ENCODE measurements around the gene PRRT1B.
"Not testable (repeated sequence)": the region's sequence is repeated elsewhere in the genome, so short reads cannot be mapped to it uniquely, and the experiment has no call there.

PRRT1B gene

DNA sequence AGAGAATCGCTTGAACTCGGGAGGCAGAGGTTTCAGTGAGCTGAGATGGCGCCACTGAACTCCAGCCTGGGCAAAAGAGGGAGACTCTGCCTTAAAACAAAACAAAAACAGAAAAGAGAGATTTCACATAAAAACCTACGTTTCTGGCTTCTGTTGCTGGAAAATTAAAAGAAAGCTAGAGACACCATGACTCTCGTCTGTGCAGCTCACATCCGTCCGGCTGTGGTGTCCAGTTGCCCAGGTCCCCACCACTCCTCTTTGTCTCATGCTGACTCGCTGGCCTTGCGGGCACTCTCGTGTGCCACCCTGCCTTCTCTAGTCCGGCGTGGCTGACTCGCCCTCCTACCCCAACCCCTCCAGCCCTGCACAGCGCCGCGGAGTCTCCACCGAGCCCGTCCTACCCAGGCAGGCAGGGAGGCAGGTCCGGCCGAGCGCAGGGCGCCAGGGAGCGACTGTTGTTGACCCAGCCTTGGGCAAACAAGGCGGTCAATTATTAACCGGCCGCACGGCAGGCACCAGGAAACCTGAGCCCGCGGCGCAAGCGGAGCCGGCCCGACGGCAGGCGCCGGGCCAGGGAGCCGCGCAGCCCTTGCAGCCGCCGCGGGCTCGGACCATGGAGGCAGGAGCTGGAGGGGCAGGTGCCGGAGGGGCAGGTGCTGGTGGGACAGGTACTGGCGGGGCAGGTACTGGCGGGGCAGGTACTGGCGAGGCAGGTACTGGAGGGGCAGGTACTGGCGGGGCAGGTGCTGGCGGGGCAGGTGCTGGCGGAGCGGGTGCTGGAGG lies at the start of gene PRRT1B:
PRRT1B (plus strand) TSS at position 521 of the 783 bp plus-strand sequence; CDS start at position 614, 93 bp downstream.
- no peak for FAIRE-seq

DNA sequence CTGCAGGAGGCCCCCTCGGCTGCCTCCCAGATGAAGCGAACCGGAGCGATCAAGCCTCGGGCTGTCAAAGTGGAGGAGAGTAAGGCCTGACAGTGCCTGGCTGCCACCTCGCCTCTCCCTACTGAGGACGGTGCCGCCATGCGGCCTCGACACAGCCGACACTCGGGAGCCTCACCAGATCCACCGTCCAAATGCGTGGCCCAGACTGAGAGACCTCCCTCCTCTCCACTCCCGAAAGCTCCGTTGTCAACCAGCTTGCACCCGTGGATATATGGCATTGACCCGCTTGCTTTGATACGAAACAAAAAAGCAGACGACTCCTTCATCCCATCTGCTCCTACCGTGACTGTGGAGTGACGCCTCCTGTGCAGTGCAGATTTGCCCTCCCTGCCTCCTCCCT lies 49.5 kb upstream of the PRRT1B start:
- no peak for FAIRE-seq

DNA sequence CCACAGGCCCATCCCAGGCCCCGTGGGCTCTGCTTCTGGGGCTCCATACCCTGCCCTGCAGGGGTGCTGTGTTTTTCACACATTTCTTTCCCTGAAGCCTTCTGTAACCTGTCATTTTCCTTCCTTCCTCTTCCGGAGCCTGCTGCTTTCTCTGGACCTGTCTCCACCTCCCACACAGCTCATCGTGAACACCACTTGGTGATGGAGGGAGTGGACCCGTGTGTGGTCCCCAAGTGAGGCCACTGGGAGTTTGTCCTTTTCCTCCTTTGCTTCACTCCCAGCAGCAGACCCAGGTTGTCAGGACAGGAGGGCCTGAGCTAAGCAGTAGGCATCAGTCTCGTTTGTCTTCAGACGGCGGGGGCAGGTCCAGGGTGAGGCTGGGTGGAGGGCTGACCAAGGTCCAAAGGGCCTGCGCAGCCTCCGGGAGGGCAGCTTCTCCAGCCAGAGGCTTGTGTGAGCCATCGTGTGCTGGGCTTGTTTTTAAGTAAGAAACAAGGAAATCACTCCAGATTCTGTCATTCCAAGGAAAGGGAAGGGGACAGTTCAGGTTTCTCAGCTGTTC lies 48.4 kb upstream of the PRRT1B start:
- FAIRE-seq: no peak

DNA sequence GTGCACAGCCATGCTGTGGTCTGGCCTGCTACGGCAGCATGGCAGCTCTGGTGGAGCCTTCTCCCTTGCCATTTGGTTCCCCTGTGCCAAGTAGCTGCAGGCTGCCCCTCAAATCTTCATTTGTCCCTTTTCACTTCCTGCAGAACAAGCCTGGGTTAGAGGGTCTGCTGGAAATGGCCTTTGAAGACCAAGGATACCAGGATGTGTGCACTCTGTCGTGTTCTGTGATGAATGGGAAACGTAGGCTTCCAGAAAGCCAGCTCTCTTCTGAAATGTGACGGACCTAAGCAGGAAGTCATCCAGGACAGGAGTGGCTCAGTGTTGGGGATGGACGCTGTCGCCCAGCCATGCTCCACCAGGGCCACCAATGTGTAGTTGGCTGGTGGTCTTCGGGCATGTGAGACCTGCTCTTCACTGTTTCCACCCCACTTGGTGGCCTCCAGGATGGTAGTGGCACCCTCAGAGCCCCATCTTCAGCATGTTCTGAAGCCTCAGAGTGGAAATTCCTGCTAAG lies 46.0 kb upstream of the PRRT1B start:
- FAIRE-seq: no peak

DNA sequence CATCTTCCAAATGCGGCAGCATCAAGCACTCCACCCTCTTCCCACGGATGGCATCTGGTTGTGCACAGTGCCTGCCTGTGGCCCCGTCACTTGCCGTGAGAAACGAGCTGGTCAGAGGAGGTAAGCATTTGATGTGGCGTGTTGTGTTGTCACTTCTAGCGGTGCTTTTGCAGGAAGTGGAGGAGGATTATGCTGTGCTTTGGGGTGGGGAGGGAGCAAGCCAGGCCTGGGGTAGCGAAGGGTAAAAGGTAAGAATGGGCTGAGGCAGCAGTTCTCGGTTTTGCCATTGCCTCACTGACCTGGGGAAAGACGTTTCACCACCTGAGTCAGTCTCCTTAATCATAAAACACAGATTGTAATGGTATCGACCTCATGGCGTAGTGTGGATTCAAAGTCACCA lies 44.9 kb upstream of the PRRT1B start:
- FAIRE-seq: no peak

DNA sequence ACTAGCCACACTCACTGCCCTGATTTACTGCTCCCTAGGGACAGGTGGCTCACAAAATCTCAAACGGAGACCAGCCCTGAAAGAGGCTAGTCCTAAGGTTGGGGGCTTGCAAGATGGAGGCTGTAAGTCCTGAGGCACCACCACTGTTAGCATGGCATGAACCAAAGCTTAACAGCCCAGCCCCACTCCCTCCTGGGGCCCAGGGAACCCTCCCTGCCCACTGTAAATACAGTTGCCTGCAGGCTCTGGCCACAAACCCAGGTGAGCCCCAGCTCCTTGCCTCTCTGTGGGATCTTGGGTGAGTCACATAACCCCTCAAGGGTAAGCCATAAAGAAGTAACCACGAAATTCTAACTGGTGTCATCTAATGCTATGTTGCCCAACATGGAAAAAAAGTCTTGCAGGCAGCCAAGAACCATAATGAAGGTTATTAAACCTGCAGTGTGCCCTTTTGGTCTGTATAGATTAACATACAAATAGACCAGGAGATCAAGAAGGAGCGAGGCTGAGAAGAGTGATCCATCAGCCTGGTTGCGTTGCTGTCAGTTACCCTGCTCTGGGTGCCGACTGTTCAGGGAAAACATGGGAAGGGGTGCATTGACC lies 44.3 kb upstream of the PRRT1B start:
- no peak for FAIRE-seq

DNA sequence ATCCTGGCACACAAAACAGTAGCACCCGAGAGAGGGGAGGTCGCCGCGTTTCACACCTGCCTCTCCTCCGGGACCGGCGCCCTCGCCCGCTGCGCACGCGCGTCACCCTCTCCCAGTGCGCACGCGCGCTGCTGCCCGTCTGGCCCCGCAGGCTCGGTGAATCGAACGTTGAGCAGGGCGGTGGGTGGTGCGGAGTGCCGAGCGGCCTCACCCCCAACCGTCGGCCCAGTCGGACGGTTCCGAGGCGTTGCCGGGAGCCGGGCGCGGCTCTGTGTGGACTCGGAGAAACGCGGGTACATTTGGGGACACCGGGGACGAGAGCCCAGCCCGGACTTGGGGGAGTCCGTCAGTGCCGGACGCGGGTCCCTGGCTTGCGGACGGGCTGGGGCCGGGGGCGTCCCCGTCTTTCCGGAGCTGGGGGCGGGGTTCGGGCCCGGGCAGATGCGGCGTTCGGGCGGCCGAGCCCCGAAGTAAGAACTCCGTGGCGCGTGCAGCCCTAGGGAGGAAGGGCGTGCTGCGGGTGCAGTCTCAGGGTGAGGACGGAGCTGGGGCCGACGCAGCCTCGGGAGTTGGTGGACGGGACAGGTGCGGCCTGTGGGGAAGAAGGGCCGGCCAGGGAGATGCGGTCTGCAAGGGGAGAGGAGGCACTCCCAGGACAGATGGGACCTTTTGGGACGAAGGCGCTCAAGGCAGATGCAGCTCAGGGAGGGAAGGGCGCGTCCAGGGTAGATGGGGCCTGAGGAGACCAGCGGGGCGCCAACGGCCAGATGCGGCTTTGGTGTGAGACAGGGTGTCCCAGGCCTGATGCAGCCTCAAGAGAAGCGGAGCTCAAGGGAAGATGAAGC lies 42.3 kb upstream of the PRRT1B start, which contains the start of gene POMT1:
POMT1 (plus strand) TSS at position 138 of the 845 bp plus-strand sequence. CDS start 1,301 bp downstream, outside the sequence.
- no peak for FAIRE-seq

DNA sequence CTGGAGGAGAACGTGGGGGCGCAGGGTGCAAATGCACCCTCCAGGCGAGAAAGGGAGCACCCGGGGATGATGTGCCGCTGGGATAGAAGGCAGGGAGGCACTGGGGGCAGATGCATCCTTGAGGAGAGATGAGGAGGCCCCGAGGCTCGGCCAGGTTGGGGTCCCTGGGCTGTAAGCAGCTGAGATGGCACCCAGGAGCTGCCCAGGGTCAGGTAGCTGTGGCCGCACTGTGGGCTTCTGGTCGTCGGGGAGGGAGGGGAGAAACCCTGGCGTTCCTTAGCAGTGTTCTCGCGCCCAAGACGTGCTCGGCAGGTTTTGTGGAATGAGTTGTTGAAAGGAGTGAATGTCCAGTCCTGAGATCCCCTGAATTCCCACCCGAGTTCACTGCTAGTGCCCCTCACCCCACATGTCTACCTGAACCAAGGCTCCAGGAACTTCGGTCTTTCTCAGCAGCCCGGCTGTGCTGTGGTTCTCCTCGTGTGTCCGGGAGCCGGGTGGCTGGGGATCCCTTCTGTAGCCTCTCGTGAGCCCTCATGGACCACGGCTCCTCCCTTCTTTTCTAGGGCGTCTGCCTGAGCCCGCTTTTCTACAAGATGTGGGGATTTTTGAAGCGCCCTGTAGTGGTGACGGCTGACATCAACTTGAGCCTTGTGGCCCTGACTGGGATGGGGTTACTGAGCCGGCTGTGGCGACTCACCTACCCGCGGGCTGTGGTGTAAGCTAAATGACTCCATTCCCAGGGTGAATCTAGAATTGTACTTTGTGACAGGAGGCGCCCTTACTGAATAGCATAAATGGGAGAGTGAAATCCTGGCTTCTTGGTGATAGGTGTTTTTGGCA lies 41.5 kb upstream of the PRRT1B start:
- no peak for FAIRE-seq

DNA sequence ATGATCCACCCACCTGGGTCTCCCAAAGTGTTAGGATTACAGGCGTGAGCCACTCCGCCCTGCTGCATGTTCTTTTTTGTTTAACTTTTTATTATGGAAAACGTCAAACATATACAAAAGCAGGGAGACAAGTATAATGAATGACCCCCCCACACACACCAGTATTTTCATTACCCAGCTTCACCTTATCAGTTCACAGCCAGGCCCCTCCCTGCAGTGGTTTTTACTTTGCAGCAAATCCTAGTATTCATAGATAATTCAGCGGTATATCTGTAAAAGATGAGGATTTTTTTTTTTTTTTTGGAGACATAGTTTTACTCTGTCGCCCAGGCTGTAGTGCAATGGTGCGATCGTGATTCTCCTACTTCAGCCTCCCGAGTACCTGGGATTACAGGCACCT lies 40.3 kb upstream of the PRRT1B start:
- no peak for FAIRE-seq

DNA sequence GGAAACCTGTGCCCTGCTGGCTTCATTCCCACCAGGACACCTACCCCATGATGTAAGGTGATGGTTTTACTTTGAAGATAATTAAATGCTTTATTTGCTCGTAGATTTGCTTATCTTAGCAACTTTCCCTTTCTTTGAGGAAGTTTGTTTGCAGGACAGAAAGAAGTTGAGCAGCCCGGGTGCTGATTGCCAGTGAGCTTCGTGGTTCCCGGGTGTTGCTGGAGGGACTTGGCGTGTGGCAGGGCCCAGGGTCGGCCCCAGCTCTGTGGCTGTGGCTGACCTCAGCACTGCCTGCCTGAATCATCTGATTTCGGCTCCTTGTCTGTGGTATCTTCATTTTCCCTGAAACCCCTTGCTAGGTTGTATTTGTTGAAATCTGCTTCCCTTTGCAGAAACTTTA lies 33.9 kb upstream of the PRRT1B start:
- no peak for FAIRE-seq

DNA sequence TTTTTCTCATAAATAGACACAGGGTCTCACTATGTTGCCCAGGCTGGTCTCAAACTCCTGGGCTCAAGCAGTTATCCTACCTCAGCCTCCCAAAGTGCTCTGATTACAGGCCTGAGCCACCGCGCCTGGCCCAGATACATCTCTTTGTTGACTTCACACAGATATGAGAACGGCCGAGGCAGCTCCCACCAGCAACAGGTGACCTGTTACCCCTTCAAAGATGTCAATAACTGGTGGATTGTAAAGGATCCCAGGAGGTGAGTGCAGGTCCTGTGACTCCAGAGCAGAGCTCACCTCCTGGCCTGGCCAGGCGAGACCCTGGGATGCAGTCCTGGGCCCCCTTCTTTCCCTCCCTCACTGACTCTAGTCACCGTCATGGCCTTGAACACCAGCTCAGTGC lies 33.4 kb upstream of the PRRT1B start:
- no peak for FAIRE-seq

DNA sequence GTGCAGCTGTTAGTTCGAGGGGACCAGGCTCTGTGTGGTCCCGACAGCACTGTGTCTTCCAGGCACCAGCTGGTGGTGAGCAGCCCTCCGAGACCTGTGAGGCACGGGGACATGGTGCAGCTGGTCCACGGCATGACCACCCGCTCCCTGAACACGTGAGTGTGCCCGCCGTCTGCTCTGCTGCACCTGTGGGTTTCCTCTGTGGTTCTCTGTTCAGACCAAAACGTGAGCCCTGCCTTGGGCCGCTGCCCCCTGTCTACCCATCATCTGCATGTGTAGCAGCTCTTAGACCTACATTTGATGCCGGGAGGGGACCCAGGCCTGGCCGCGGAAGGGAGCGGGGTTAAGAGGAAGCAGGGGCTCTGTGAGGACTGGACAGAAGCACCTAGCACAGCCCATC lies 32.1 kb upstream of the PRRT1B start:
- no peak for FAIRE-seq

DNA sequence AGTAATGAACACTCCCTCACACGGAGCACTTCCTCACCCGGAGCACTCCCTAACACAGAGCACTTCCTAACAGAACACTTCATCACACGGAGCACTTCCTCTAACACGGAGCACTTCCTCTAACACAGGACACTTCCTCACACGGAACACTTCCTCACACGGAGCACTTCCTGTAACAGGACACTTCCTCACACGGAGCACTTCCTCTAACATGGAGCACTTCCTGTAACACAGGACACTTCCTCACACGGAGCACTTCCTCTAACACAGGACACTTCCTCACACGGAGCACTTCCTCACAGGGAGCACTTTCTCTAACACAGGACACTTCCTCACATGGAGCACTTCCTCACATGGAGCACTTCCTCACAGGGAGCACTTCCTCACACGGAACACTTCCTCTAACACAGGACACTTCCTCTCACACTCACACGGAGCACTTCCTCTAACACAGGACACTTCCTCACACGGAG lies 29.7 kb upstream of the PRRT1B start:
- not testable (repeated sequence) for FAIRE-seq

DNA sequence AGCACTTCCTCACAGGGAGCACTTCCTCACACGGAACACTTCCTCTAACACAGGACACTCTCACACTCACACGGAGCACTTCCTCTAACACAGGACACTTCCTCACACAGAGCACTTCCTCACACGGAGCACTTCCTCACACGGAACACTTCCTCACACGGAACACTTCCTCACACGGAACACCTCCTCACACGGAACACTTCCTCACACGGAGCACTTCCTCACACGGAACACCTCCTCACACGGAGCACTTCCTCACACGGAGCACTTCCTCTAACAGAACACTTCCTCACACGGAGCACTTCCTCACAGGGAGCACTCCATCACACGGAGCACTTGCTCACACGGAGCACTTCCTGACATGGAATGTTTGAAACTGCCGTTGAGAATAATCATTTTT lies 29.2 kb upstream of the PRRT1B start:
- FAIRE-seq: no peak

DNA sequence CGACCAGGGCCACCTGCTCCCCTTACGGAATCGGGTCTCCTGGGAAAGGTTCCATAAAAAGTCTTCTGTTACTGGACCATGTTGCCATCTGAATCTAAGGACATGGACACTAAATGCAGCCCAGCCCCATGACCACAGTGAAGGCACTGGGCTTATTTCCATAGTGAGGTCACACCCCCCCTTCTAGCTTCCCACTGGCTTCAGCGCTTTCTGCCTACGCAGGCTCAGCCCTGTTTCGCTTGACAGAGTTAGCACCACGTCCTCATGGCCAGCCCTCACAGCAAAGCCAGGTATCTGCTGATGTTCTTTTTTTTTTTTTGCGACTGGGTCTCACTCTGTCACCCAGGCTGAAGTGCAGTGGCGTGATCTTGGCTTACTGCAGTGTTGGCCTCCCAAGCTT lies 28.4 kb upstream of the PRRT1B start:
- no peak for FAIRE-seq

DNA sequence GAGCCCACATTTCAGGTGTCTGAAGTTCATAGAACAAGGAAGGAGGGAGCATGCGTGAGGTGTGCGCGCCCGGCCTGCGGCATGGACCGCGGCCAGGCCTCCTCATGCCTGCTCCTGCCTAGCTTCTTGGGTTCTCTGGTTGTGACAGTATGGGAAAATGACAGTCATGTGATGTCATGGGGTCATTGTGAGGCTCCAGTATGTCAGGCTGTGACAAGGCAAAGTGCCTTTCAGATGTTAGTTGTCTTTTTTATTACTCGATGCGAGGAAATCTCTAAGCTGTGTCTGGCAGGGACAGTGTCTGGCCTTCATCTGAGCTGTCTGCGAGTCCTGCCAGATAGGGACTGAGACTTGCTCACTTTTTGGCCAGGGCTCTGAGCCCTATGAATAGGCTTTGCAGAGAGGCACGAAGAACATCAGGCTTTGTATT lies 27.5 kb upstream of the PRRT1B start:
- FAIRE-seq: no peak

DNA sequence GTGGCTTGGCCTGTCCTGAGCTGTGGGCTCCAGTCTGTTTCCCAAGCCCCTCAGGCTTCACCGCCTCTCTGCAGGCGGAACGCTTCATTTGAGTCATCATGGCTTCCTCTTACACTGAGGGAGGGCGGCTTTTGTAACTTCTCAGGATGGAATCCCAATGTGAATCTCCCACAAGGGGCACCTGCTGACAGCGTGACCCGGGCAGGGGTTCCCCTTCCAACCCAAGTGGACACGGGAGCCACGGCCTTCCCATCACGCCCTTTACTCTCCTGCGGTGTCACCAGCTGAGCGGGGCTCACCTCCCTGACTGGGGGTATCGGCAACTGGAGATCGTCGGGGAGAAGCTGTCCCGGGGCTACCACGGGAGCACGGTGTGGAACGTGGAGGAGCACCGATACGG lies 26.8 kb upstream of the PRRT1B start:
- no peak for FAIRE-seq

DNA sequence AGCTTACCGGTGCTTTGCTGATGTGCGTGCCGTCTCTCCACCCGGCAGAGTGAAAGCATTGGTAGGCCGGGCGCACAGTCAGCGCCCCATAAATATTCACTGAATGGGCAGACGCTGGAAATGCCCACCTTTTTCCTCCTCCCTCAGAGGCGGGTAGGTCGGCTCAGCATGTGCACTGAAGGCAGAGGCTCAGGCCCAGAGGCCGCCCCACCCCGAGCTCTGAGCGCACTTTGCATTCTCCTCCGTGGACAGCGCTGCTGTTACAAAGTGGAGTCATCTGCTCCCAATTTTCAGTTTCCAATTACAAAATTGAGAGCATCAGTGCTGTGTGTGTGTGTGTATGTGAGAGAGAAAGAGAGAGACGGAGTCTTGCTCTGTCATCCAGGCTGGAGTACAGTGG lies 24.8 kb upstream of the PRRT1B start:
- no peak for FAIRE-seq

DNA sequence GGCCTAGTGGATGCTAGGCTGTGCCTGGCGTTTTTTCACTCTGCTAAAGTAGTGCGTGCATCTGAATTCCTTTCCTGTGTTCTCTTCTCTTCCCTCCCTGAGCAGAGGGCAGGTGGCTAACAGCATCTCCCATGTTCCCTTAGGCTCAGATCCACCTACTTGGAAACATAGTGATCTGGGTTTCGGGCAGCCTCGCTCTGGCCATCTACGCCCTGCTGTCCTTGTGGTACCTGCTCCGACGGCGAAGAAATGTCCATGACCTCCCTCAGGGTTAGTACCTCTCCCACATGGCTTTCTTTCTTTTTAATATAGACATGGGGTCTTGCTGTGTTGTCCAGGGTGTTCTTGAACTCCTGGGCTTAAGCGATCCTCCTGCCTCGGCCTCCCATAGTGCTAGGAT lies 24.1 kb upstream of the PRRT1B start:
- FAIRE-seq: no peak

DNA sequence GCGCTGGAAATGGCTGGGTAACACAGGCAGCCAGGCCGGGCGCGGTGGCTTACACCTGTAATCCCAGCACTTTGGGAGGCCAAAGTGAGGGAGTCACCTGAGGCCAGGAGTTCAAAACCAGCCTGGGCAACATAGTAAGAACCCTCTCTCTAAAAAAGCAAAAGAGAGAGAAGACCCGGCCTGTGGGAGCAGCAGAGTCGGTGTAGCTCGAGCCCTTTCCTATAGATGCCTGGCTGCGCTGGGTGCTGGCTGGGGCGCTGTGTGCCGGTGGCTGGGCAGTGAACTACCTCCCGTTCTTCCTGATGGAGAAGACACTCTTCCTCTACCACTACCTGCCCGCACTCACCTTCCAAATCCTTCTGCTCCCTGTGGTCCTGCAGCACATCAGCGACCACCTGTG lies 23.5 kb upstream of the PRRT1B start:
- no peak for FAIRE-seq

DNA sequence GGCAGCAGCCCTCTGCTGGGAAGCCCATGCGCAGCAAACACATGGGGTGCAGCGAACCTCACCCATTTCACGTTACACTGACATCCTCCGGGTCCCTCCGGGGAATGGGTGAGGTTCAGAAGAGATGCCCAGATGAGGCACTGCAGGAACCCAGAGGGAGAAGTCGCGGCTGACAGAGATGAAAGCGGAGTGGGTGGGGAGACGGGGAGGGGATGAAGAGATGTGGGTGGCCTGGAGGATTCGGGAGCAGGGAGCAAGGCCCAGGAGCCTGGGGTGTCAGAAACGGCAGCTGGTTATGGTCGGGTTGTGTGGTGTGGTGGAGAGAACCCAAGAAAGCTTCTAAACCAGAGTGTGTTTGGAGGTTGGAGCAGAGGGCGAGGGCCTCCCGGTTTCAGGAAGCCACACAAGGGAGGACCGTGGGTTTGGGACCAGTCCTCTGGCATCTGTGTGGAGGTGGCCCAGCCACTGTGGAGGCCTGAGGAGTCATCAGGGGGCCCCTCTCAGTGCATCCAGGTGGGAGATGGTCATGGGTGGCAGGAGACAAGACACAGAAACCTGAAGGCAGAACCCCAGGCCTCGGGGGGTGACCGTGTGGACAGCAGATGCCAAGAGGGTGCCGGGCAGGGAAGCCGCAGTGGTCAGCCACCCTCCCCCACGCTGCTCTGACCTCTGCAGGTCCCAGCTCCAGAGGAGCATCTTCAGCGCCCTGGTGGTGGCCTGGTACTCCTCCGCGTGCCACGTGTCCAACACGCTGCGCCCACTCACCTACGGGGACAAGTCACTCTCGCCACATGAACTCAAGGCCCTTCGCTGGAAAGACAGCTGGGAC lies 22.9 kb upstream of the PRRT1B start:
- no peak for FAIRE-seq
